Activated T-cell treated with anti-CD3 and anti-CD28 coated beads, Interleukin-2, amount 50 U/mL, for 1 hour (primary cell): ENCODE results near the gene CARD10.

Source experiments
- DNase-seq: peaks from one replicate; pipeline ENCODE4 v3.0.0-alpha.2; 2020

The CARD10 gene

GRCh38 chr22:37501610-37502341 lies 17.4 kb downstream of the CARD10 start:
- no peak for DNase-seq

GRCh38 chr22:37500745-37501609 lies 18.2 kb downstream of the CARD10 start:
- no peak for DNase-seq

DNA sequence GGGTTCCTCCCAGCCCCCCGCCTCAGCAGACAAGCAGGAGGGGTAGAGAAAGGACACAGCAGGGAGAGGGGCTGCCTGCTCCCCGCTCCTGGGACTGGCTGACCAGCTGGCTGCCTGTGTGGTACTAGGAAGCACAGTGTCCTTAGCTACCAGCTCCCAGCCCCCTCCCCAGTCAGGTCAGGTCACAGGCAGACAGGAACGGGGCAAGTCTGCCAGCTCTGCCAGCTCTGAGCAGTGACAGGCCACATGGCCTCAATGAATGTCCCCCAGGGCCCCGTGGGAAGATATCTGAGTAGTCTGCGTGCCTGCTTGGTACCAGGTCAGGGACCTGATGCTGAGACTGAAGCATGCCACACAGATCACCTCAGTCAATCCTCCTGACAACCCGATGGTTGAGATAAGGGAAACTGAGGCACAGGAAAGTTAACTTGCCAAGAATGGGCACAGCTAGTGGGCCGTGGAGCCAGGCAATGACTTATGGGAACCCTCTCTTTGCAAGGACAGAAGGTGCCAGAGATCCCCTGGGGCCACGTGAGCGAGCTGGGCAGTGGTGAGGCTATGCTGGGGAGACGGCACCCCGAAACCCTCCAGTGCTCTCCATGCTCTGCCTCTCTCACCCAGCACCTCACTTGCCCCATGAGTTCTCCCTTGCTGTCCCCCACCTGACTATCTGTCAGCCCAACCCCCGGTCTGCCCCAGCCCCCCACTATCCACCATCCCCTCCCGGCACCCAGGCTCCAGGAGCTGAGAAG lies 19.2 kb downstream of the CARD10 start:
- no peak for DNase-seq

DNA sequence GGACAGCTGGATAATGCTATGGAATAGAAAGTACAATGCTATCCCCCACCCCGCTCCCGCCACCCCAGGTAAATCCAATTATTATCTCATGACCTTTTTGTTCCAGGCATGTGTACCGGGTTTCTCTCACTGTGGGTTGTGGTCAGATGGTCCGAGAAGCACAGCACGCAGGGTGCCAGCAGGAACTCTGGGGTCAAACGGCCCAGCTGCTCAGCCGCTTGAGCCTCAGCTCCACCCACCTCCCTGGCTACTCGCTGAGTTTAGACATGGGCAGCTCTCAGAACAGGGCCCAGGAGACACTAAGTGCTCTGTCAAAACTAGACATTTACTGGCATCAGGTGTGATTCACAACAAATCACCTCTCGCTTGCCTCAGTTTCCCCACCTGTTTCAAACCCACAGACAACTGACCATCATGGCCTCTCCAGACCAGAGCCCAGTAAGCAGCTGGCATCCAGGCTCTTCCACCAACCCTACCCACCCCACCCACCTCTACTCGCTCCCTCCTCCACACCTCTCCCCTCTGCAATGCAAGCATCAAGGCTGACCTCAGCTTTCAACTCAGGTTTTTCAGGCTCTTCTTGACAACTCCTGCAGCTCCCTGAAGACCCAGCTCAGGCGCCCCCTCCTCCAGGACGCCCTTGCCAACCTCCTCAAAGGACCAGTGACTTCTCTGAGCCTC lies 20.0 kb downstream of the CARD10 start:
- no peak for DNase-seq

- DNase-seq, result peak; percentile 81
Observed at GRCh38 chr22:37498289-37498909, 20.8 kb downstream of the CARD10 start.

DNA sequence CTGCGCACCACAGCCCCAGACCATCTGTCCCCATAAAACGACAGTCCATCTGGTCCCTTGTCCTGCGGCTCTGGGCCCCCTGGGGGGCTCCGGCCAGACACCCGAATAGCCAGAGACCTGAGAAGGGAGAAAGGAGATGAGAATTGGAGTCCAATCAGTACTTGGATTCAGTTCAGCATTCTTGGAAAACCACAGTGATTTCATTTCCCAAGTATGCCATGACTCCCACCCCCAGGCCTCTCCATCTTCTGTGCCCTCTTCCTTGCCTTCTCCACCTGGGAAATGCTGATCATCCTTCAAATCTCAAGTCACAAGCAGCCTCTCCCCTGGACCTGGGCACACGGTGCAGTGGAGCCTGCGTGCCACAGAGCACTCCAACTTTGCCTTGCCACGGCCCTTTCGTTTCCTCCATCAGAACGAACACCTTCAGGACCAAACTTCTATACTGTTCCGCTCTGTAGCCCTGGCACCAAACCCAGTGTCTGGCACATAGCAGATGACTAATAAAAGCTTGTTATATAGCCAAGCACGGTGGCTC lies 22.1 kb downstream of the CARD10 start:
- DNase-seq, result no peak

DNA sequence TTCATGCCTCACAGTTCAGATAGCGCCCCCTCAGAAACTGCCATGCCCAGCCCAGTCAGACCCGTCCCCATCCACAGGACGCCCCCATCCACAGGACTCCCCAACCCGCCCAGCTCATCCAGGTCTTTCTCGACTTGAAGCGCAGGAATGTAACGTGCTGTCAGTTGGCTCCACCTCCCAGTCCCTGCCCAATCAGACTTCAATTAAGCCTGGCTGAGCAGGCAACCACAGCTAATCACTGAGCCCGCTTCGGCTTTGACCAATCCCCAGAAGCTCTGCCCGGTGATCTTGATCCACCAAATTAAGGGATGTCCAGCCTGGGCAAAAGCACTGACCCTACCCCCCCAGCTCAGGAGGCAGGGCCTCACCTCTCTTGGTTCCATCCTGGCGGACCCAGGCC lies 22.6 kb downstream of the CARD10 start:
- no peak for DNase-seq

- DNase-seq, result no peak
Observed at GRCh38 chr22:37493979-37494378, 25.2 kb downstream of the CARD10 start.

DNA sequence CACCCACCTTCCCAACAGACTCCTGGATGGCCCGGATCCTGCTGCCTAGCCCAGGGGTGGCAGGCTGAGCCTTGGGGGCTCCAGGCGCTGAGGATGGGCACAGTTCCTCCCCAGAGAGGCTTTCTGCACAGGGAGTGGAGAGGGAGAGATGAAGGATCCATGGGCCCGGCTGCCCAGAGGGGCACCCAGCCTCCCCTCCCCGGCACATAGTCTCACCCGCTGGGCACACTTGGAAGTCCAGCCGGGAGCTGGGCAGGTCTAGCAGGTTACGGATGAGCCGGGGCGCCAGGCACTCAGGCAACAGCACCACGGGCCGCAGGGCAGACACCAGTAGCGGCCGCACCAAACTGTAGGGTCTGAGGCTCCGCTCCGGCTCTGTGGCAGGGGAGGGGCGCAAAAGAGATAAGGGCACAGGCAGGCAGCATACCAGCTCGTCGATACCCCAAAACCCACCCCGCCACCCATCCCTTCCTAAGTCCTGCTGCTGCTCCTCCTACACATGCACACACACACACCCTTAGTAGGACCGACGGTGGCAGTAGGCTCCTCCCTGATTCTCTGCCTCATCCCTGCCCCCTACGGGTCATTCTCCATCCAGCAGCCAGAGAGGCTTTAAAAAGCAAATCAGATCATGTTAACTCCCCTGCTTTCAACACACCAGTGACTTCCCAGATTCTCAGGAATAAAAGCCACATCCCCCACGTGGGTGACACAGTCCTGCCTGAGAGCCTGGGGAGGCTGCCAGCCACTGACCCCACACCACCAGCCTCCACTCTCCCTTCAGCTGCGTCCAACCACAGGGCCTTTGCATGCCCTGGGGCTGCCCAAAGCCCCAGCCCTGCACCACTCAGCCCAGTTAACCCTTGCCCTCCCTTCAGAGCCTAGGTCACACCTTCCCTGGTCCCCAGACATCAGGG lies 26.5 kb downstream of the CARD10 start:
- DNase-seq, result peak; percentile 60

DNA sequence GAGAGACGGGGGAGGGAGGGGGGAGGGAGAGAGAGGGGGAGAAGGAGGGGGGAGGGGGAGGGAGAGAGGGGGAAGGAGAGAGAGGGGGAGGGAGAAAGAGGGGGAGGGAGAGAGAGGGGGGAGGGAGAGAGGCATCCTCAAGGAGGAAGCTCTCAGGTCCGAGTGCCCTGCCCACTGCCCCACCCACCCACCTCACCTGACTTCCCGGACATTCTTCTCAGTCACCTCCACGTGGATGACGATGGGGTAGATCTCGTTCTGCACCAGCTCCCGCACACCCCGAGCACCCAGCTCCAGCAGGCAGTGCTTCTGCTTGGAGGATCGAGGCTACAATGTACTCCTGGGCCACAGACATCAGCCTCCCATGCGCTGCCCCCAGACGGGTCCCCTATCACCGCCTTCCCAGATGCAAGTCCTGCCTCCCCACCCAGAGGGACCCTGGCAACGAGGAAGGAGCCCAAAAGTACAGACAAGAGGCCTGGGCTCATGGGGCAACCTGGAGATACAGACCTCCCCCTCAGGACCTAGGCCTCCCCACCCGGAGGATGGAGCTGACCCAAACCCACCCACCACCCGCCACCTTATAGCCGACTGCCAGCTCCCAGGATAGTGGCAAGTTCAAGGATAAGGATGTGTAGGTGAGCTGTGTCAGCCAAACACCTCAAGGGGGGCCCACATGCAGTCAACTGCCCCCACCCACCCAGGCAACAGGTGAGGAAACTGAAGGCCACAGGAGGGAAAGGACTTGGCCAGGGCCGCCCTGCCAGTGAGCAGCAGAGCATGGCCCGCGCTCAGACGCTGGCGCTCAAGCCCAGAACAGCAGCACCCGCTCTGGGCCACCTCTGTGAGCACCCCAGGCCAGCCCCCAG lies 27.4 kb downstream of the CARD10 start:
- no peak for DNase-seq

GRCh38 chr22:37491106-37491505 lies 28.1 kb downstream of the CARD10 start:
- DNase-seq, result no peak

DNA sequence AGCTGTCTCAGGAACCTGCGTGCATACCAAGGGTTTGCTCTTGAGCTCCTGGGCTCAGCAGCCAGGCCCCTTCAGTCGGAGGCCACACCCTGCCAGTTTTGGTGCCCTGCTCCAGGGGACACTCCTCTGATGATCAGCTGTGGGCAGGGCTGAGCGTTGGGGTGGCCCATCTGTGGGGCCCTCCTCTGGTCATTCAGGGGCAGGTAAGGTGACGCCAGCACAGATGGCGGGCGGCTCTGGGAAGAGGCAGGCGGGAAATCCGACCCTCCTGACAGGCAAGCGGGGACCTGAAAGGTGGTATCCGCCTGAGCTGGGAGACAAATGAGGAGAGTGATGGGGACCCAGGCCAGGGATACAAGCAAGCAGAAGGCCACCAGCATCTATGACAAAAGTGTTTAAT lies 29.2 kb downstream of the CARD10 start:
- DNase-seq, result no peak

DNA sequence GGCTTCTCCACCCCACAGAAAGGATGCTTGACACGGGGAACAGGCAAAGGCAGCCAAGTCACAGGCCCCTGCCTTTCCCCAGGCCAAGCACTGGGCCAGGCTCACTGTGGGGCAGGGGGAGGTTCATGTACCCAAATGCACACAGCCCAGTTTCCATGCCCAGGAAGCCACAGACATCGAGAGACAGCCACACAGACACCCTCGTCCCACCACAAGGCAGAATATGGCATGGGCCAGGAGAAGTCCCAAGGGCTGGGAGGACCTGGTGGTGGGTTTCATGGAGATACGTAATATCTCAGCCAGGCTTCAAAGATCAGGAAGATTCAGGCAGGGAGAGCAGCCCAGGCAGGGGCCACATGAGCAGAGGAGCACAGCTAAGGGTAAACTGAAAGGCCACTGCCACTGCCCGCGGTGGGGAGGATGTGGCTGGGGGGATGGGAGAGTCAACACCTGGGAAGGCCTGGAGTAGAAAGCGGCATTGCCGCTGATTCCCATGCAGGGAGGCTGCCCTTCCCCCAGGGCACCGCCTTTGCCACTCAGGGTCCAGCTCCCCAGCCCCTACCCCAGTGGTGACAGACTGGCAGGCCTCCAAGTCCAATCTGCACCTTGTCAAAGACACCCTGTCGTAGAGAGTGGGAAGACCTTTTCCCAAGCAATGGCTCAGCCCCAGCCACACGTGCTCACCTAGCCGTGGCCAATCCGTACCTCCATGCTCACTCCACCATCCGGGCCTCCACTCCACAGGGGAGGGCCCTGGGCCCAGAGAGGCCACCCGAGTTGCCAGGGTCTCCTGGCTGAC lies 30.7 kb downstream of the CARD10 start:
- DNase-seq, result no peak

DNA sequence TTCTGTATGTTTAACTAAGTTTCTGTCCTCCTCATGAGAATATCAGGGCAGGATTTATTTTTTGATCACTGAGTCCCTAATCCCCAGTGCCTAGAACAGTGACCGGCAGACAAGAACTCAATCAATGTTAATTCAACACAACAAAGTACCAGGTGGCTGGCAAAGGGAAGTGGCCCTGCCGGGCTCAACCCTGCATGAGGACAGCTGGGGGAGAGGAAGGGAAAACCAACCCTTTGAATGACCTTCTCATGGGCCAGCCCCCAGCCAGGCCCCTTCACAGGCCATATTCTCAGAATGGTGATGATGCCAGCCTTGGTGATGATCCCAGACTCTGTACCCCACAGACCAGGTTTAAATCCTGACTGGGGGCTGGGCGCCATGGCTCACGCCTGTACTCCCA lies 31.6 kb downstream of the CARD10 start:
- no peak for DNase-seq

DNA sequence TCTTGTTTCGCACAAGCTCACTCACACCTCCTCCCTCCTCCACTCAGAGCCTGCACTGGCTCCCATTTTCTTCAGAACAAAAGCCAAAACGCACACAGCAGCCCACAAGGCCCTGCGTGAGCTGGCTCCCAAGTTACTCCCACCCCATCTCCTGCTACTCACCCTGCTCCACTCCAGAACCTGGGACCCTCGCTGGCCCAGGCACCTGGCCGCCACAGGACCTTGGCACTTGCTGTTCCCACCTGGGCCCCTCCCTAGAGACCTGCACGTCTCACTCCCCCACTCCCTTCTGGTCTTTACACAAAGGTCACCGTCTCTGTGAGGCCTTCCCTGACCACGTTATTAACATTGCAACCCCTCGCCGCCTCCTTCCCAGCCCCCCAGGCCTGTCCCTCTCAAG lies 32.1 kb downstream of the CARD10 start:
- DNase-seq, result no peak

GRCh38 chr22:37486224-37486845 lies 32.9 kb downstream of the CARD10 start, which contains the start of gene MFNG:
Gene MFNG (minus strand): TSS chr22:37486384. CDS start chr22:37486177, 207 bp downstream.
- DNase-seq, result peak; percentile 77

DNA sequence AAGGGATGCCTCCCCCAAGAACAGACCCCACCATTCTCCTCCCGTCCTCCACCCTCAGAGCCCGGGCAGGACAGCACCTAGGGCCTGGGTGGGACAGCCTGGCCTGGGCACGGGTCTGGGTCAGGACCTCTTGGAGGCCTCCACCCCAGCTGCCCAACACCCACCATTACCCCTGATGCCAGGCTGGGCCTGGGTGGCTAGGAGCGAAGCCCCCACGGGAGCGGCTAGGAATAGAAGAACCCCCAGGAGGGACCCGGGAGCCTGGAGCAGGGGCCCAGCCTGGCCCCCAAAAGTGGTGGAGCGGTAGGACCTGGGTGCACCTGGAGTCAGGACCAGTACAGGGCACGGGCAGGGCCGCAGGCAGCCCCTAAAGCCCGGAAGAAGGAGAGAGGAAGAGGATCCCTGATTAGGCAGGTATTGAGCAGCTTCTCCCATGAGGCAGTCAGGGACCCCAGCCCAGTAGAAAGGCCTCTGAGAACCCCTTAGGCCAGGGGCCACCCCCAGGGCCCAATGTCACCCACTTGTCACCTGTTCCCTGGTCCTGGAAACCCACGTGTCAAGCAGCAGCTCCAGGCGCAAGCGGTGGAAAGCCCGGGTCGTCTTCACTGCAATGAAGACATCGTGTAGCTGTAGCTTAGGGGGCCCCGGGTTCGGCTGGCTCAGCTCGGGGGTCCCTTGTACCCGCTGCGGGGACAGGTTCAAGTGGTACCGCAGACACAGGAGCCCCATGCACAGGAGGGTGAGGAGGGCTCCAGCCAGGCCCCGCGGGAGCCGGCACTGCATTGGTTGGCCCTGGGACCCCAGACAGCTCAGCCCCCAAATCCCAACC lies 33.6 kb downstream of the CARD10 start:
- DNase-seq, result peak; percentile 48
